Panc1 (cell line): Measurements from ENCODE around the gene C19orf38.

ENCODE experiments used
- CTCF ChIP-seq: fragments of 450-650 bp; IDR thresholded peaks from 2 replicates; pipeline ENCODE4 v1.5.1; 2017; ENCODE audit warnings: mild to moderate bottlenecking
- POLR2AphosphoS5 ChIP-seq: IDR thresholded peaks from 2 replicates; pipeline ENCODE4 v1.6.1; 2012; ENCODE audit warnings: mild to moderate bottlenecking, low read depth, low read length, moderate library complexity
- TF ChIP-seq, protein P1 (sequence below), 2 experiments: IDR thresholded peaks; 2 replicates each; pipeline ENCODE4 v1.6.1; 2011 to 2012; ENCODE audit warnings: low read depth in 2 of 2, control low read depth in 1 of 2, low read length in 1 of 2, mild to moderate bottlenecking in 1 of 2, moderate library complexity in 1 of 2; ENCODE audit not compliant: insufficient read depth in 1 of 2

- TF ChIP-seq CTCF (no peak), POLR2AphosphoS5 (no peak)
- TF ChIP-seq, protein P1, sequence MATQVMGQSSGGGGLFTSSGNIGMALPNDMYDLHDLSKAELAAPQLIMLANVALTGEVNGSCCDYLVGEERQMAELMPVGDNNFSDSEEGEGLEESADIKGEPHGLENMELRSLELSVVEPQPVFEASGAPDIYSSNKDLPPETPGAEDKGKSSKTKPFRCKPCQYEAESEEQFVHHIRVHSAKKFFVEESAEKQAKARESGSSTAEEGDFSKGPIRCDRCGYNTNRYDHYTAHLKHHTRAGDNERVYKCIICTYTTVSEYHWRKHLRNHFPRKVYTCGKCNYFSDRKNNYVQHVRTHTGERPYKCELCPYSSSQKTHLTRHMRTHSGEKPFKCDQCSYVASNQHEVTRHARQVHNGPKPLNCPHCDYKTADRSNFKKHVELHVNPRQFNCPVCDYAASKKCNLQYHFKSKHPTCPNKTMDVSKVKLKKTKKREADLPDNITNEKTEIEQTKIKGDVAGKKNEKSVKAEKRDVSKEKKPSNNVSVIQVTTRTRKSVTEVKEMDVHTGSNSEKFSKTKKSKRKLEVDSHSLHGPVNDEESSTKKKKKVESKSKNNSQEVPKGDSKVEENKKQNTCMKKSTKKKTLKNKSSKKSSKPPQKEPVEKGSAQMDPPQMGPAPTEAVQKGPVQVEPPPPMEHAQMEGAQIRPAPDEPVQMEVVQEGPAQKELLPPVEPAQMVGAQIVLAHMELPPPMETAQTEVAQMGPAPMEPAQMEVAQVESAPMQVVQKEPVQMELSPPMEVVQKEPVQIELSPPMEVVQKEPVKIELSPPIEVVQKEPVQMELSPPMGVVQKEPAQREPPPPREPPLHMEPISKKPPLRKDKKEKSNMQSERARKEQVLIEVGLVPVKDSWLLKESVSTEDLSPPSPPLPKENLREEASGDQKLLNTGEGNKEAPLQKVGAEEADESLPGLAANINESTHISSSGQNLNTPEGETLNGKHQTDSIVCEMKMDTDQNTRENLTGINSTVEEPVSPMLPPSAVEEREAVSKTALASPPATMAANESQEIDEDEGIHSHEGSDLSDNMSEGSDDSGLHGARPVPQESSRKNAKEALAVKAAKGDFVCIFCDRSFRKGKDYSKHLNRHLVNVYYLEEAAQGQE (IDR thresholded peaks at IDR 0.05; ENCODE audit: insufficient read depth in 1 of 2, low read depth in 2 of 2, low read length in 1 of 2), result no peak
Measured at GRCh38 chr19:10829967-10830366, 18.2 kb upstream of the C19orf38 start.
